Lower lobe of right lung (tissue), 2 donors: ENCODE data around the gene DCST1. TPM values are rescaled to one million over a fixed set of nuclear protein-coding genes. Genes with fewer than 3 reads are reported as not detected.

ENCODE experiments used
- ATAC-seq, 2 donors: fragments of 200-7000 bp; cut with Tn5 transposase; one replicate each; pipeline ENCODE4 v1.9.1; 2020 to 2022; ENCODE audit warnings: mild to moderate bottlenecking in 2 of 2, moderate library complexity in 2 of 2
- DNase-seq: peaks from one replicate; pipeline ENCODE4 v3.0.0-alpha.2; 2020
- H3K27ac ChIP-seq: fragments of 200-600 bp; one replicate; pipeline ENCODE4 v1.8.0; 2022
- H3K27me3 ChIP-seq: fragments of 200-600 bp; one replicate; pipeline ENCODE4 v1.8.0; 2022; ENCODE audit warnings: low read depth
- H3K36me3 ChIP-seq: fragments of 200-600 bp; one replicate; pipeline ENCODE4 v1.8.0; 2022; ENCODE audit warnings: mild to moderate bottlenecking
- H3K4me1 ChIP-seq: fragments of 200-600 bp; one replicate; pipeline ENCODE4 v1.8.0; 2022
- H3K4me3 ChIP-seq: fragments of 200-600 bp; one replicate; pipeline ENCODE4 v1.8.0; 2022; ENCODE audit warnings: mild to moderate bottlenecking
- H3K9me3 ChIP-seq: fragments of 200-600 bp; one replicate; pipeline ENCODE4 v1.8.0; 2022
- CTCF ChIP-seq: fragments of 200-600 bp; IDR thresholded peaks from one replicate; pipeline ENCODE4 v1.8.0; 2022; ENCODE audit warnings: antibody characterized with exemption, mild to moderate bottlenecking
- intact Hi-C: fragments of 100-400 bp; cut with DNase I; formaldehyde crosslinking; loops from one replicate; pipeline ENCODE4 v1.11.0; 2022
- total RNA-seq: library from RNA; stranded (reverse); fragmentation: NEBNext Ultra II Directional; extraction: Animal tissue kit (Norgen Biotek cat#: 25700); gene quantifications from one replicate; pipeline ENCODE4 v1.2.1, GENCODE V29; 2021
- donor health status: DM: no; HTN: yes; CAD: no; lungs with severe emphysema.

Gene DCST1
- total RNA-seq, 1 donor from 2014 or later, result not detected

DNA sequence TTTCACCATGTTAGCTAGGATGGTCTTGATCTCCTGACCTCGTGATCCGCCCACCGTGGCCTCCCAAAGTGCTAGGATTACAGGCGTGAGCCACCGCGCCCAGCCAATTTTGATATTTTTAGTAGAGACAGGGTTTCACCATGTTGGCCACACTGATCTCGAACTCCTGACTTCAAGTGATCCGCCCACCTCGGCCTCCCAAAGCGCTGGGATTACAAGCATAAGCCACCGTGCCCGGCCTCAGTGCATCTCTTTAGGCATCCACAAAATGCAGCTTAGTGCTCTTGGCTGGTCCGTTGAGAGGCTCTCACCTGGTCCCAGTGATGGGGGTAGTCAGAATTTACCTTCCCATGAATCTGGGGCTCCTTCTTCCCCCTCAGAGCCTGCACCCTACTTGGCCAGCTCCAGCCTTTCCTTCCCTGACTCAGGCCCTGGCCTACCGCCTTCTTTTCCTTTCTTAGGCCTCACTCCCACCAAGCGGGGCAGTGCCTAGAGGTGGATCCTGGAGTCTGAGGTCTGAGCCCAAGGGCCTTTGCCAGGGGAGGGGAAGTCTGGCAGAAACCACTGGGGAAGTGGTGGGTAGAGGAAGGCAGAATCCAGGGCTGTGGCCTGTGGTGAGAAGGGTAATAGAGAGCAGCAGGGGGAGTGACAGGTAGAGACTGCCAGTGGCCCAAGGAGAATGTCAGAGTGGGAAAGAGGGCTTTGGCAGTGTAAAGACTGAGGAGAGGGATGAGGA, 36.5 kb upstream of the DCST1 start:
- TF ChIP-seq CTCF, result no peak
- Histone ChIP-seq H3K4me1 (peaks cover 34% of the 10 kb centered on the region), H3K27ac (no peak overlapping the region), H3K36me3 (no peaks in the 10 kb centered on the region), H3K9me3 (no peaks in the 10 kb centered on the region), H3K4me3 (no peak overlapping the region), H3K27me3 (no peaks in the 10 kb centered on the region)
- intact Hi-C loops, result no loop called here
- no peak for ATAC-seq
- no peak for DNase-seq

DNA sequence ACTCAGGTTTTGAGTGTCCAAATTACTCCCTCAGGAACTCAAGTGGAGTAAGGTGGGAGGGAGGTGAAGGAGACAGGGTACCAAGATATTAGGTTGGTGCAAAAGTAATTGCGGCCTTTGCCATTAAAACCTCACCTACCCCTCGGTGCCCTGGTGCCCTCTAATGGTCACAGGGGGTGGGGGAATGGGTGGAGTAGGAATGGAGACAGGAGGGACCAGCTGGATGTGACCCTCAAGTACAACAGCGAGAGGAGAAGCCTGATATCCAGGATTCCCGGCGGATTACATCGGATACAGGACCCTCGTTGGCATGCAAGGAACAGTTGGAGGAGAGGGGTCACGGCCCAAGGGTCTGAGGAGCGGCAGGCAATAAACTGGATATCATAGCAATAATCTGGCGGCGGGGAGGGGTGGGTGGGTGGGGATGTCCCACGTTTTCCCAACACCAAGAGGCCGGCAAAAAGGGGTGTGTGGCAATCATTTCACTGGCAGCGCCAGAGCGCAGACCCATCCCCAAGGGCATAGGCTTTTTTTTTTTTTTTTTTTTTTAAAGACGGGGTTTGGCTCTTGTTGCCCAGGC, 35.3 kb upstream of the DCST1 start:
- H3K4me3 ChIP-seq, result no peak overlapping the region
- H3K9me3 ChIP-seq, result no peaks in the 10 kb centered on the region
- no peaks in the 10 kb centered on the region for H3K36me3 ChIP-seq
- no peak overlapping the region for H3K27ac ChIP-seq
- DNase-seq (no peak), ATAC-seq (no peak)
- TF ChIP-seq CTCF, result no peak
- intact Hi-C loops, result no loop called here
- H3K4me1 ChIP-seq, result peaks cover 34% of the 10 kb centered on the region
- H3K27me3 ChIP-seq, result no peaks in the 10 kb centered on the region

- Histone ChIP-seq H3K36me3 (no peaks in the 10 kb centered on the region), H3K27ac (peak overlapping the region; percentile 86), H3K4me3 (peak overlapping the region; percentile 97), H3K27me3 (no peaks in the 10 kb centered on the region), H3K9me3 (no peaks in the 10 kb centered on the region), H3K4me1 (peaks cover 34% of the 10 kb centered on the region)
- ATAC-seq, result no peak
- TF ChIP-seq CTCF, result peak; percentile 87
- DNase-seq, result peak; percentile 79
- intact Hi-C loops, result no loop called here
These were observed 34.6 kb upstream of the DCST1 start for GRCh38 chr1:154998818-154999570.

- Histone ChIP-seq H3K27me3 (no peaks in the 10 kb centered on the region), H3K4me1 (peaks cover 42% of the 10 kb centered on the region), H3K4me3 (peak overlapping the region; percentile 97), H3K36me3 (no peaks in the 10 kb centered on the region), H3K9me3 (no peaks in the 10 kb centered on the region), H3K27ac (peak overlapping the region; percentile 86)
- DNase-seq (no peak), ATAC-seq (no peak)
- no peak for TF ChIP-seq CTCF
- intact Hi-C loops, result no loop called here
These were observed 33.8 kb upstream of the DCST1 start for GRCh38 chr1:154999571-155000410.

- peak overlapping the region; percentile 86 for H3K27ac ChIP-seq
- H3K27me3 ChIP-seq, result no peaks in the 10 kb centered on the region
- no peaks in the 10 kb centered on the region for H3K9me3 ChIP-seq
- intact Hi-C loops, result no loop called here
- no peak for TF ChIP-seq CTCF
- no peaks in the 10 kb centered on the region for H3K36me3 ChIP-seq
- DNase-seq (peak; percentile 66), ATAC-seq (no peak)
- H3K4me3 ChIP-seq, result peak overlapping the region; percentile 97
- peaks cover 48% of the 10 kb centered on the region for H3K4me1 ChIP-seq
These were observed 33.3 kb upstream of the DCST1 start for GRCh38 chr1:155000411-155000725.
